ENCODE measurements around the gene RAB29. TPM values are rescaled to one million over a fixed set of nuclear protein-coding genes. Genes with fewer than 3 reads are reported as not detected.

RAB29 gene
- total RNA-seq, 1 donor from 2014 or later = 4.7 TPM

GRCh38 chr1:205769641-205770365 lies 5.5 kb downstream of the RAB29 start:
- no peak overlapping the region for H3K9ac ChIP-seq (ENCODE audit: low read depth in 1 of 3, low read length in 3 of 3)
- H3K36me3 ChIP-seq (ENCODE audit: control insufficient read depth in 3 of 3, insufficient read depth in 3 of 3, low read length in 3 of 3) = peaks cover 5 to 10% (median 6%) of the 10 kb centered on the region in 3 donors
- H3K9me3 ChIP-seq (ENCODE audit: control insufficient read depth in 3 of 3, low read length in 3 of 3) = no peaks in the 10 kb centered on the region
- no peak overlapping the region for H3K27ac ChIP-seq (ENCODE audit: low read depth, low read length)
- no peaks in the 10 kb centered on the region for H3K27me3 ChIP-seq (ENCODE audit: control insufficient read depth in 3 of 3, insufficient read depth in 3 of 3, low read length in 3 of 3)
- H3K4me1 ChIP-seq (ENCODE audit: control insufficient read depth in 3 of 3, insufficient read depth in 3 of 3, low read length in 3 of 3) = peaks cover 0 to 5% (median 4%) of the 10 kb centered on the region in 3 donors
- no peak overlapping the region for H3K4me3 ChIP-seq (ENCODE audit: low read length in 3 of 3)

GRCh38 chr1:205767248-205767647 lies 8.0 kb downstream of the RAB29 start:
- H3K4me3 ChIP-seq (ENCODE audit: low read length in 3 of 3) = no peak overlapping the region
- peaks cover 5 to 10% (median 6%) of the 10 kb centered on the region in 3 donors for H3K36me3 ChIP-seq (ENCODE audit: control insufficient read depth in 3 of 3, insufficient read depth in 3 of 3, low read length in 3 of 3)

GRCh38 chr1:205766570-205766969 lies 8.7 kb downstream of the RAB29 start:
- H3K9ac ChIP-seq (ENCODE audit: low read depth in 1 of 3, low read length in 3 of 3) = no peak overlapping the region
- H3K4me3 ChIP-seq (ENCODE audit: low read length in 3 of 3) = no peak overlapping the region
- H3K27me3 ChIP-seq (ENCODE audit: control insufficient read depth in 3 of 3, insufficient read depth in 3 of 3, low read length in 3 of 3) = no peaks in the 10 kb centered on the region
- no peaks in the 10 kb centered on the region for H3K4me1 ChIP-seq (ENCODE audit: control insufficient read depth in 3 of 3, insufficient read depth in 3 of 3, low read length in 3 of 3)
- no peaks in the 10 kb centered on the region for H3K9me3 ChIP-seq (ENCODE audit: control insufficient read depth in 3 of 3, low read length in 3 of 3)
- peaks cover 5 to 10% (median 6%) of the 10 kb centered on the region in 3 donors for H3K36me3 ChIP-seq (ENCODE audit: control insufficient read depth in 3 of 3, insufficient read depth in 3 of 3, low read length in 3 of 3)
- no peak overlapping the region for H3K27ac ChIP-seq (ENCODE audit: low read depth, low read length)

More at GRCh38 chr1:205767248-205767647, 8.0 kb downstream of the RAB29 start:
- H3K9me3 ChIP-seq (ENCODE audit: control insufficient read depth in 3 of 3, low read length in 3 of 3) = no peaks in the 10 kb centered on the region
- H3K27ac ChIP-seq (ENCODE audit: low read depth, low read length) = no peak overlapping the region
- no peaks in the 10 kb centered on the region for H3K4me1 ChIP-seq (ENCODE audit: control insufficient read depth in 3 of 3, insufficient read depth in 3 of 3, low read length in 3 of 3)
- H3K9ac ChIP-seq (ENCODE audit: low read depth in 1 of 3, low read length in 3 of 3) = no peak overlapping the region
- no peaks in the 10 kb centered on the region for H3K27me3 ChIP-seq (ENCODE audit: control insufficient read depth in 3 of 3, insufficient read depth in 3 of 3, low read length in 3 of 3)

- peaks cover 5 to 10% (median 6%) of the 10 kb centered on the region in 3 donors for H3K36me3 ChIP-seq (ENCODE audit: control insufficient read depth in 3 of 3, insufficient read depth in 3 of 3, low read length in 3 of 3)
- no peak overlapping the region for H3K27ac ChIP-seq (ENCODE audit: low read depth, low read length)
- H3K27me3 ChIP-seq (ENCODE audit: control insufficient read depth in 3 of 3, insufficient read depth in 3 of 3, low read length in 3 of 3) = no peaks in the 10 kb centered on the region
- H3K9me3 ChIP-seq (ENCODE audit: control insufficient read depth in 3 of 3, low read length in 3 of 3) = no peaks in the 10 kb centered on the region
- no peak overlapping the region for H3K9ac ChIP-seq (ENCODE audit: low read depth in 1 of 3, low read length in 3 of 3)
- no peak overlapping the region for H3K4me3 ChIP-seq (ENCODE audit: low read length in 3 of 3)
- no peaks in the 10 kb centered on the region for H3K4me1 ChIP-seq (ENCODE audit: control insufficient read depth in 3 of 3, insufficient read depth in 3 of 3, low read length in 3 of 3)
Measured at GRCh38 chr1:205766038-205766437, 9.2 kb downstream of the RAB29 start.

- Histone ChIP-seq H3K9me3 (ENCODE audit: control insufficient read depth in 3 of 3, low read length in 3 of 3) (no peaks in the 10 kb centered on the region), H3K36me3 (ENCODE audit: control insufficient read depth in 3 of 3, insufficient read depth in 3 of 3, low read length in 3 of 3) (no peaks in the 10 kb centered on the region), H3K27ac (ENCODE audit: low read depth, low read length) (no peak overlapping the region), H3K4me3 (ENCODE audit: low read length in 3 of 3) (no peak overlapping the region), H3K4me1 (ENCODE audit: control insufficient read depth in 3 of 3, insufficient read depth in 3 of 3, low read length in 3 of 3) (no peaks in the 10 kb centered on the region), H3K9ac (ENCODE audit: low read depth in 1 of 3, low read length in 3 of 3) (no peak overlapping the region), H3K27me3 (ENCODE audit: control insufficient read depth in 3 of 3, insufficient read depth in 3 of 3, low read length in 3 of 3) (no peaks in the 10 kb centered on the region)
Measured at GRCh38 chr1:205764578-205764977, 10.7 kb downstream of the RAB29 start.

GRCh38 chr1:205763980-205764379 lies 11.3 kb downstream of the RAB29 start:
- no peaks in the 10 kb centered on the region for H3K36me3 ChIP-seq (ENCODE audit: control insufficient read depth in 3 of 3, insufficient read depth in 3 of 3, low read length in 3 of 3)
- no peaks in the 10 kb centered on the region for H3K9me3 ChIP-seq (ENCODE audit: control insufficient read depth in 3 of 3, low read length in 3 of 3)
- H3K9ac ChIP-seq (ENCODE audit: low read depth in 1 of 3, low read length in 3 of 3) = no peak overlapping the region
- H3K4me3 ChIP-seq (ENCODE audit: low read length in 3 of 3) = no peak overlapping the region
- H3K27me3 ChIP-seq (ENCODE audit: control insufficient read depth in 3 of 3, insufficient read depth in 3 of 3, low read length in 3 of 3) = no peaks in the 10 kb centered on the region
- H3K27ac ChIP-seq (ENCODE audit: low read depth, low read length) = no peak overlapping the region
- H3K4me1 ChIP-seq (ENCODE audit: control insufficient read depth in 3 of 3, insufficient read depth in 3 of 3, low read length in 3 of 3) = no peaks in the 10 kb centered on the region

GRCh38 chr1:205760606-205761005 lies 14.7 kb downstream of the RAB29 start:
- Histone ChIP-seq H3K27ac (ENCODE audit: low read depth, low read length) (no peak overlapping the region), H3K27me3 (ENCODE audit: control insufficient read depth in 3 of 3, insufficient read depth in 3 of 3, low read length in 3 of 3) (no peaks in the 10 kb centered on the region), H3K9ac (ENCODE audit: low read depth in 1 of 3, low read length in 3 of 3) (no peak overlapping the region), H3K4me3 (ENCODE audit: low read length in 3 of 3) (no peak overlapping the region), H3K4me1 (ENCODE audit: control insufficient read depth in 3 of 3, insufficient read depth in 3 of 3, low read length in 3 of 3) (no peaks in the 10 kb centered on the region), H3K36me3 (ENCODE audit: control insufficient read depth in 3 of 3, insufficient read depth in 3 of 3, low read length in 3 of 3) (no peaks in the 10 kb centered on the region), H3K9me3 (ENCODE audit: control insufficient read depth in 3 of 3, low read length in 3 of 3) (no peaks in the 10 kb centered on the region)

- H3K4me3 ChIP-seq (ENCODE audit: low read length in 3 of 3) = no peak overlapping the region
Measured at GRCh38 chr1:205756552-205756951, 18.7 kb downstream of the RAB29 start.

GRCh38 chr1:205754857-205755256 lies 20.4 kb downstream of the RAB29 start:
- H3K4me1 ChIP-seq (ENCODE audit: control insufficient read depth in 3 of 3, insufficient read depth in 3 of 3, low read length in 3 of 3) = no peaks in the 10 kb centered on the region
- H3K36me3 ChIP-seq (ENCODE audit: control insufficient read depth in 3 of 3, insufficient read depth in 3 of 3, low read length in 3 of 3) = no peaks in the 10 kb centered on the region
- no peak overlapping the region for H3K9ac ChIP-seq (ENCODE audit: low read depth in 1 of 3, low read length in 3 of 3)
- no peaks in the 10 kb centered on the region for H3K27me3 ChIP-seq (ENCODE audit: control insufficient read depth in 3 of 3, insufficient read depth in 3 of 3, low read length in 3 of 3)
- H3K27ac ChIP-seq (ENCODE audit: low read depth, low read length) = no peak overlapping the region
- no peak overlapping the region for H3K4me3 ChIP-seq (ENCODE audit: low read length in 3 of 3)
- no peaks in the 10 kb centered on the region for H3K9me3 ChIP-seq (ENCODE audit: control insufficient read depth in 3 of 3, low read length in 3 of 3)

More at GRCh38 chr1:205756552-205756951, 18.7 kb downstream of the RAB29 start:
- H3K27ac ChIP-seq (ENCODE audit: low read depth, low read length) = no peak overlapping the region
- H3K9ac ChIP-seq (ENCODE audit: low read depth in 1 of 3, low read length in 3 of 3) = no peak overlapping the region
- H3K9me3 ChIP-seq (ENCODE audit: control insufficient read depth in 3 of 3, low read length in 3 of 3) = no peaks in the 10 kb centered on the region
- no peaks in the 10 kb centered on the region for H3K4me1 ChIP-seq (ENCODE audit: control insufficient read depth in 3 of 3, insufficient read depth in 3 of 3, low read length in 3 of 3)
- H3K36me3 ChIP-seq (ENCODE audit: control insufficient read depth in 3 of 3, insufficient read depth in 3 of 3, low read length in 3 of 3) = no peaks in the 10 kb centered on the region
- H3K27me3 ChIP-seq (ENCODE audit: control insufficient read depth in 3 of 3, insufficient read depth in 3 of 3, low read length in 3 of 3) = no peaks in the 10 kb centered on the region

- Histone ChIP-seq H3K9me3 (ENCODE audit: control insufficient read depth in 3 of 3, low read length in 3 of 3) (no peaks in the 10 kb centered on the region), H3K4me3 (ENCODE audit: low read length in 3 of 3) (peak overlapping the region in 1 of 3 donors; percentile 85), H3K4me1 (ENCODE audit: control insufficient read depth in 3 of 3, insufficient read depth in 3 of 3, low read length in 3 of 3) (peaks cover 17 to 18% (median 17%) of the 10 kb centered on the region in 3 donors), H3K9ac (ENCODE audit: low read depth in 1 of 3, low read length in 3 of 3) (no peak overlapping the region), H3K27me3 (ENCODE audit: control insufficient read depth in 3 of 3, insufficient read depth in 3 of 3, low read length in 3 of 3) (no peaks in the 10 kb centered on the region), H3K36me3 (ENCODE audit: control insufficient read depth in 3 of 3, insufficient read depth in 3 of 3, low read length in 3 of 3) (no peaks in the 10 kb centered on the region), H3K27ac (ENCODE audit: low read depth, low read length) (no peak overlapping the region)
Measured at GRCh38 chr1:205751036-205751651, 24.1 kb downstream of the RAB29 start.
